HTR-8/SVneo (cell line): ENCODE data around the gene TMEM41B.
"Not testable (repeated sequence)": the region's sequence is repeated elsewhere in the genome, so short reads cannot be mapped to it uniquely, and the experiment has no call there.

Experiments used
- DNase-seq: peaks from one replicate; pipeline ENCODE4 v3.0.0; 2011; ENCODE audit warnings: low spot score, mixed read lengths; ENCODE audit not compliant: insufficient read length
- FAIRE-seq: peaks from 2 replicates; lab custom pipeline; 2011; peaks lifted over from hg19 to GRCh38; lab: Jason Lieb, UNC

The TMEM41B gene

GRCh38 chr11:9314291-9315077 lies at the start of gene TMEM41B:
TMEM41B (minus strand) TSS chr11:9314593; CDS start chr11:9314441, 152 bp downstream.
- DNase-seq (peak; percentile 100), FAIRE-seq (peak; percentile 66)

- no peak for FAIRE-seq
- DNase-seq, result no peak
Observed at GRCh38 chr11:9362393-9362863, 48.0 kb upstream of the TMEM41B start.

GRCh38 chr11:9360862-9361622 lies 46.6 kb upstream of the TMEM41B start:
- not testable (repeated sequence) for DNase-seq, FAIRE-seq

GRCh38 chr11:9357041-9357440 lies 42.6 kb upstream of the TMEM41B start:
- DNase-seq, result no peak
- no peak for FAIRE-seq

- FAIRE-seq (no peak), DNase-seq (no peak)
Observed at GRCh38 chr11:9351321-9351881, 37.0 kb upstream of the TMEM41B start.

- not testable (repeated sequence) for FAIRE-seq, DNase-seq
Observed at GRCh38 chr11:9347779-9348178, 33.4 kb upstream of the TMEM41B start.

- no peak for FAIRE-seq
Observed at GRCh38 chr11:9347100-9347499, 32.7 kb upstream of the TMEM41B start.

GRCh38 chr11:9344061-9344680 lies 29.8 kb upstream of the TMEM41B start:
- FAIRE-seq (no peak), DNase-seq (no peak)

More at GRCh38 chr11:9347100-9347499, 32.7 kb upstream of the TMEM41B start:
- DNase-seq, result no peak

GRCh38 chr11:9341638-9342178 lies 27.3 kb upstream of the TMEM41B start:
- FAIRE-seq, result no peak

GRCh38 chr11:9332655-9333054 lies 18.3 kb upstream of the TMEM41B start:
- FAIRE-seq (no peak), DNase-seq (no peak)

More at GRCh38 chr11:9341638-9342178, 27.3 kb upstream of the TMEM41B start:
- no peak for DNase-seq

GRCh38 chr11:9330387-9331384 lies 16.3 kb upstream of the TMEM41B start:
- DNase-seq (peak; percentile 67), FAIRE-seq (peak; percentile 91)

GRCh38 chr11:9320047-9320446 lies 5.7 kb upstream of the TMEM41B start:
- FAIRE-seq (no peak), DNase-seq (no peak)

- not testable (repeated sequence) for FAIRE-seq, DNase-seq
Observed at GRCh38 chr11:9319377-9320001, 5.1 kb upstream of the TMEM41B start.

- DNase-seq, FAIRE-seq: not testable (repeated sequence)
Observed at GRCh38 chr11:9318442-9319376, 4.3 kb upstream of the TMEM41B start.

- no peak for FAIRE-seq
Observed at GRCh38 chr11:9316334-9316733, 1.9 kb upstream of the TMEM41B start.

GRCh38 chr11:9315078-9315688 lies 790 bp upstream of the TMEM41B start:
- FAIRE-seq, result no peak
- DNase-seq, result no peak

More at GRCh38 chr11:9316334-9316733, 1.9 kb upstream of the TMEM41B start:
- no peak for DNase-seq
